GM18907 (cell line): Measurements from ENCODE around the gene VSIG10L2.
A peak's percentile ranks its signal among the peaks of the same experiment; 100 is the strongest.
"Not testable (repeated sequence)": the region's sequence is repeated elsewhere in the genome, so short reads cannot be mapped to it uniquely, and the experiment has no call there.

Experiments used
- ATAC-seq: cut with Tn5 transposase; IDR thresholded peaks from one replicate; pipeline ENCODE4 v1.9.1; 2021; ENCODE audit warnings: mild to moderate bottlenecking, moderate library complexity; ENCODE audit not compliant: unreplicated experiment

The VSIG10L2 gene

GRCh38 chr11:125959511-125959910 lies 13.7 kb downstream of the VSIG10L2 start:
- ATAC-seq, result no peak

GRCh38 chr11:125959931-125960330 lies 14.1 kb downstream of the VSIG10L2 start:
- no peak for ATAC-seq

- ATAC-seq, result no peak
Measured at GRCh38 chr11:125960771-125961170, 14.9 kb downstream of the VSIG10L2 start.

- no peak for ATAC-seq
Measured at GRCh38 chr11:125967515-125967914, 21.7 kb downstream of the VSIG10L2 start.

- ATAC-seq, result no peak
Measured at GRCh38 chr11:125968354-125968753, 22.5 kb downstream of the VSIG10L2 start.

- no peak for ATAC-seq
Measured at GRCh38 chr11:125971618-125972017, 25.8 kb downstream of the VSIG10L2 start.

- no peak for ATAC-seq
Measured at GRCh38 chr11:125974284-125974683, 28.4 kb downstream of the VSIG10L2 start.

- ATAC-seq, result no peak
Measured at GRCh38 chr11:125975634-125976033, 29.8 kb downstream of the VSIG10L2 start.

GRCh38 chr11:125976156-125976555 lies 30.3 kb downstream of the VSIG10L2 start:
- ATAC-seq, result no peak

- ATAC-seq, result no peak
Measured at GRCh38 chr11:125977333-125977732, 31.5 kb downstream of the VSIG10L2 start.

- no peak for ATAC-seq
Measured at GRCh38 chr11:125978181-125978716, 32.4 kb downstream of the VSIG10L2 start.

GRCh38 chr11:125978778-125979407 lies 33.0 kb downstream of the VSIG10L2 start:
- no peak for ATAC-seq

GRCh38 chr11:125979511-125979910 lies 33.7 kb downstream of the VSIG10L2 start:
- no peak for ATAC-seq

GRCh38 chr11:125980436-125980835 lies 34.6 kb downstream of the VSIG10L2 start:
- ATAC-seq, result no peak

GRCh38 chr11:125982348-125982730 lies 36.5 kb downstream of the VSIG10L2 start:
- no peak for ATAC-seq

- not testable (repeated sequence) for ATAC-seq
Measured at GRCh38 chr11:125985956-125986355, 40.1 kb downstream of the VSIG10L2 start.

- no peak for ATAC-seq
Measured at GRCh38 chr11:125987066-125987641, 41.3 kb downstream of the VSIG10L2 start.

GRCh38 chr11:125990244-125990643 lies 44.4 kb downstream of the VSIG10L2 start:
- no peak for ATAC-seq

GRCh38 chr11:125992893-125993292 lies 47.0 kb downstream of the VSIG10L2 start:
- no peak for ATAC-seq

GRCh38 chr11:125994509-125994908 lies 48.7 kb downstream of the VSIG10L2 start:
- ATAC-seq, result no peak

GRCh38 chr11:125995313-125995712 lies 49.5 kb downstream of the VSIG10L2 start:
- ATAC-seq, result peak; percentile 71

- no peak for ATAC-seq
Measured at GRCh38 chr11:125998267-125998666, 52.4 kb downstream of the VSIG10L2 start.
